Activated naive CD4-positive, alpha-beta T cell treated with anti-CD3 and anti-CD28 coated beads for 36 hours (primary cell): Measurements from ENCODE around the gene FBXO3. TPM values are rescaled to one million over a fixed set of nuclear protein-coding genes. Genes with fewer than 3 reads are reported as not detected.
"Not testable (repeated sequence)": the region's sequence is repeated elsewhere in the genome, so short reads cannot be mapped to it uniquely, and the experiment has no call there.

Experiments used
- CTCF ChIA-PET: fragments of 350-600 bp; sonication (Branson Sonifier 250); formaldehyde crosslinking; loops from one replicate; lab custom pipeline; 2021; ENCODE audit warnings: antibody characterized with exemption; lab: Charles Lee
- DNase-seq: peaks from one replicate; pipeline ENCODE4 v3.0.0-alpha.2; 2020
- H3K27ac Mint-ChIP-seq: one replicate; pipeline ENCODE4 v1.8.0; 2021; ENCODE audit warnings: mild to moderate bottlenecking, mixed read lengths
- H3K27me3 Mint-ChIP-seq: one replicate; pipeline ENCODE4 v1.8.0; 2021; ENCODE audit warnings: low read depth, mixed read lengths
- H3K36me3 Mint-ChIP-seq: one replicate; pipeline ENCODE4 v1.8.0; 2021; ENCODE audit warnings: low read depth, mixed read lengths
- H3K4me1 Mint-ChIP-seq: one replicate; pipeline ENCODE4 v1.8.0; 2021; ENCODE audit warnings: low read depth, mixed read lengths
- H3K4me3 Mint-ChIP-seq: one replicate; pipeline ENCODE4 v1.8.0; 2021; ENCODE audit warnings: mild to moderate bottlenecking, moderate library complexity, mixed read lengths
- H3K9me3 Mint-ChIP-seq: one replicate; pipeline ENCODE4 v1.8.0; 2021; ENCODE audit warnings: mixed read lengths
- intact Hi-C: fragments of 100-400 bp; cut with micrococcal nuclease; formaldehyde crosslinking; loops from one replicate; pipeline ENCODE4 v1.15.1; 2023
- total RNA-seq, 2 experiments: library from RNA; stranded (reverse); gene quantifications; one replicate each; pipeline ENCODE4 v1.2.3, GENCODE V29; 2021

FBXO3 gene
- total RNA-seq, 2 experiments from 2014 or later: 12.2 to 12.9 TPM

DNA sequence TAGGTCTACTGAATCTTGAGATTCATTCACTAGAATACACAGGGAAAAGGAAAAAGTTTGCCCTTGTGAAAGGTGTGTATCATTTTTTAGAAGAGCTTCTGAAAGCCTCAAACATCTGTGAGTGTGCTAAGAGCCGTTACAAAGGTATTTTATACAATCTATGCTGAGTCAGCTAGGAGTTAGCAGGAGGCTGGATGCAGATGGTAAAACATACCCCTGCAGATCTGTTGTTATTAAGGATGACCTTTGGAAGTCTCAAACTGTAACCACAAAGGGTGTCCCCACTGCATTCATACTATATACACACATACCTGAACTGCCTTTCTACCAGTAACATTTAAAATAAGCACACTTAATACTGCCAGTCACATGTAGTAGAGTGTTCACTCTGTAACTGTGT, 65.3 kb downstream of the FBXO3 start:
- H3K4me1 Mint-ChIP-seq: peaks cover 4% of the 10 kb centered on the region
- intact Hi-C loops: loop anchor here (10.0 kb wide), 1 partner anchor 346 kb away; the partner anchor contains the start of gene CAPRIN1
- CTCF ChIA-PET: interaction anchor here (0.6 to 1.7 kb wide), 3 partner anchors 22 to 33 kb away, joined by 3 to 4 read pairs (median 3); no protein-coding TSS in a partner anchor
- no peak for DNase-seq
- H3K9me3 Mint-ChIP-seq: no peaks in the 10 kb centered on the region
- no peak overlapping the region for H3K27ac Mint-ChIP-seq
- peaks cover 16% of the 10 kb centered on the region for H3K36me3 Mint-ChIP-seq
- no peaks in the 10 kb centered on the region for H3K27me3 Mint-ChIP-seq
- no peak overlapping the region for H3K4me3 Mint-ChIP-seq

- intact Hi-C loops: loop anchor here (10.0 kb wide), 1 partner anchor 347 kb away; the partner anchor contains the start of gene CAPRIN1
Measured at GRCh38 chr11:33707831-33708230, 66.5 kb downstream of the FBXO3 start.

GRCh38 chr11:33706966-33707365, 67.4 kb downstream of the FBXO3 start:
- intact Hi-C loops: loop anchor here (10.0 kb wide), 1 partner anchor 348 kb away; the partner anchor contains the start of gene CAPRIN1
- no peak for DNase-seq
- Mint-ChIP-seq H3K27me3 (no peaks in the 10 kb centered on the region), H3K27ac (no peak overlapping the region), H3K4me3 (no peak overlapping the region), H3K9me3 (no peaks in the 10 kb centered on the region), H3K36me3 (peaks cover 16% of the 10 kb centered on the region), H3K4me1 (peaks cover 4% of the 10 kb centered on the region)
- CTCF ChIA-PET: interaction anchor here (0.6 to 2.2 kb wide), 3 partner anchors 9 to 64 kb away, joined by 3 to 10 read pairs (median 5); no protein-coding TSS in a partner anchor

More at GRCh38 chr11:33707831-33708230, 66.5 kb downstream of the FBXO3 start:
- peaks cover 16% of the 10 kb centered on the region for H3K36me3 Mint-ChIP-seq
- not testable (repeated sequence) for H3K4me1 Mint-ChIP-seq, H3K27me3 Mint-ChIP-seq, H3K27ac Mint-ChIP-seq, H3K9me3 Mint-ChIP-seq, H3K4me3 Mint-ChIP-seq, DNase-seq
- CTCF ChIA-PET: interaction anchor here (1.4 to 2.2 kb wide), 3 partner anchors 8 to 35 kb away, joined by 3 to 10 read pairs (median 4); no protein-coding TSS in a partner anchor

DNA sequence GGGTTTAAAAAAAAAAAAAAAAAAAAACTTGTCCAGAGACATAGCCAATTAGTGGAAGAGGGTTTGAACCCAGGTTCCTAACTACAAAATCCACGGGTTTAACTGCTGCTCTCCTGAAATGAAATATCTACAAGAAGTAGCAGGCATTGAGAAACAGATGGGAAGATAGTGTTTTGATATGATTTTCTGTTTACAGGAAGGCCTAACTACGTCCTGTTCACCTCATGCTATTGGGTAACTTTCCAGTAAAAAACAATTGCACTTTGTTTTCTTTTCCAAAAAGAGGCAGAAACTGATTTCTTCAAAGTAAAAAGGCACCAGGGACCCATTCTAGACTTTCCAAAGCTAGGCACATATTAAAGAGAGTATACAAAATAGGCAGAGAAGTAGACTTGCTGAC, 67.8 kb downstream of the FBXO3 start:
- CTCF ChIA-PET: interaction anchor here (0.6 to 2.2 kb wide), 3 partner anchors 10 to 65 kb away, joined by 3 to 10 read pairs (median 5); no protein-coding TSS in a partner anchor
- Mint-ChIP-seq H3K27ac (no peak overlapping the region), H3K36me3 (peaks cover 16% of the 10 kb centered on the region), H3K4me1 (peaks cover 4% of the 10 kb centered on the region), H3K9me3 (no peaks in the 10 kb centered on the region), H3K4me3 (no peak overlapping the region), H3K27me3 (no peaks in the 10 kb centered on the region)
- intact Hi-C loops: loop anchor here (10.0 kb wide), 1 partner anchor 348 kb away; the partner anchor contains the start of gene CAPRIN1
- no peak for DNase-seq

DNA sequence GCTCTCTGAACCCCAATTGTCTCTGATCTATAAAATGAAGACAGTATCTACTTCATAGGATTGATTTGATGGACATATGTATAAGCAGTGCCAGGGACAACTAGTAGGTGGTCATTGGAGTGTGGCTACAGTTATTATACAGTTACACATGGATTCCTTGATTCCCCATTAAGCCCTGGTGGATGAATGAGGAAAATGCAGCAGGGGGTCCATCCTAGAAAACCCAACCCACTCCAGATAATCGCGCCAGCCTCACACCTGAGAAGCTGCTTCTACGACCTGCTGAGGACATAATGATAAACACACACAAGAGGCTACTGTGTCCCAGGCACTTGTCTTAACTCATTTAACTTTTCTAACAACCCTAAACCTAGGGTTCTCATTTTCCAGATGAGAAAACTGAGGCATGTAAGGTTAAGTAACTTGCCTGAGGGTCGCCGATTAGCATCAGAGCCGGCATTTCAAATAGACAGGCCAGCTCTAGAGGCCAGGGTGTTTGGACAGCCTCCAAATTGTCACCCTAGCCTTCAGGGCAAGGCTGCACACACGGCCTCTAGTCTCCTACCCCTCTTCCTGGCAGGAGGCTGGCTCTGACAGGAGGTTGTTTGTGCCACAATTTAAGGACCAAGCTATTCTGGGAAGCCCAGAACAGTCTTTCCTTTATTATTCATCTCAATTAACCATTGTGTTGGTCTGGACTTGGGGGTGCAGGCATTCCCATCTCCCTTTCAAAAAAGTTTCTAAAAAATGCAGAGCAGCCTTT, 69.9 kb downstream of the FBXO3 start:
- Mint-ChIP-seq H3K4me3 (no peak overlapping the region), H3K27me3 (peaks cover 4% of the 10 kb centered on the region), H3K4me1 (peaks cover 11% of the 10 kb centered on the region), H3K27ac (no peak overlapping the region), H3K36me3 (peaks cover 6% of the 10 kb centered on the region), H3K9me3 (no peaks in the 10 kb centered on the region)
- DNase-seq: no peak
- intact Hi-C loops: loop anchor here (10.0 kb wide), 1 partner anchor 350 kb away; the partner anchor contains the start of gene CAPRIN1
- CTCF ChIA-PET: interaction anchor here (0.6 kb wide), 1 partner anchor 41 kb away, joined by 3 read pairs; no protein-coding TSS in a partner anchor

GRCh38 chr11:33703788-33704187, 70.5 kb downstream of the FBXO3 start:
- intact Hi-C loops: loop anchor here (10.0 kb wide), 1 partner anchor 351 kb away; the partner anchor contains the start of gene CAPRIN1
- Mint-ChIP-seq H3K36me3 (no peaks in the 10 kb centered on the region), H3K9me3 (no peaks in the 10 kb centered on the region), H3K4me3 (no peak overlapping the region), H3K4me1 (peaks cover 11% of the 10 kb centered on the region), H3K27ac (no peak overlapping the region), H3K27me3 (peaks cover 4% of the 10 kb centered on the region)
- DNase-seq: no peak
- CTCF ChIA-PET: interaction anchor here (0.6 kb wide), 1 partner anchor 41 kb away, joined by 3 read pairs; no protein-coding TSS in a partner anchor

GRCh38 chr11:33703234-33703633, 71.1 kb downstream of the FBXO3 start:
- intact Hi-C loops: loop anchor here (10.0 kb wide), 1 partner anchor 352 kb away; the partner anchor contains the start of gene CAPRIN1
- no peaks in the 10 kb centered on the region for H3K36me3 Mint-ChIP-seq
- no peaks in the 10 kb centered on the region for H3K9me3 Mint-ChIP-seq
- DNase-seq: no peak
- H3K4me1 Mint-ChIP-seq: peaks cover 11% of the 10 kb centered on the region
- no peak overlapping the region for H3K4me3 Mint-ChIP-seq
- peaks cover 4% of the 10 kb centered on the region for H3K27me3 Mint-ChIP-seq
- CTCF ChIA-PET: interaction anchor here (1.2 kb wide), 2 partner anchors 34 to 39 kb away, joined by 3 read pairs; no protein-coding TSS in a partner anchor
- no peak overlapping the region for H3K27ac Mint-ChIP-seq

DNA sequence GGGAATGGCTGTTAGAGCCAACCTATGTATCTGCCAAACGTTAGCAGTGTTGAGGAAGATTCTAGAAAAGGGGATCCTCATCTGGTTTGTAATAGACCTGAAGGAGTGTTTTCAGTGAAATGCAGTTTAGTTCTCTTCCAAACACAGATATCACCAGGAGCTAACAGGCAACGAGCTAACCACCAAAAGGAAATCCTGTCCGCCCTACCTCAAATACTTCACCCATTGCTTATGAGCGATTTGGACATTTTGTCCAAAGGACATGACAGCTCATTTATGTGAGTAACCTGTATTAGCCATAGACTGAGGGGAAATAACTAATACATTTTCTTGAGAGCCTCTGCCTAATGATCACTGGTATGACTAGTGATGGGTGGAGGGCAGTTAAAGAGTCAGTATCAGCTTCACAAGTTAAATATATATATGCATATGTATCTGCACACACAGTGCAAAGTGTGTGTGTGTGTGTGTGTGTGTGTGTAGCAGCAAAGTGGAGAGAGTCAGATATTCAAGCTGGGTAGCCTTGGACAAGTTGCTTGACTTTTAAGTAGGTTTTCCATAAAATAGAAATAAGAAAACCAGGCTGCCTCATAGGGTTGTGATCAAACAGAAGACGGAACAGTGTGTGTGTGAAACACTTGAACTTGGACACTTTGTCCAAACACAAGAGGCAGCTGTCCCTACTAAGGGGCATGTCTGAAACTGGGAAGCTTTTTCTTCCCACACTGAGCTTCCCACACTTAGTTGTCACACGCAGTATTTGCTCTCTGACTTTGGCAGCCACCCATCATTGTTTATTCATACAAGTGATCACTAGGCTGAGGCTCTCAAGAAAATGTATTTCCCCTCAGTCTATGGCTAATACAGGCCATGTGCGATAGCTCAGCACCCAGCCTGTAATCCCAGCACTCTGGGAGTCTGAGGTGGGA, 72.8 kb downstream of the FBXO3 start:
- DNase-seq: no peak
- intact Hi-C loops: loop anchor here (2.0 to 10.0 kb wide), 3 partner anchors 191 to 1119 kb away; partner anchors contain the start of genes CAPRIN1, EIF3M and LMO2
- CTCF ChIA-PET: interaction anchor here (0.6 to 1.3 kb wide), 2 partner anchors 13 to 14 kb away, joined by 3 to 10 read pairs; no protein-coding TSS in a partner anchor
- Mint-ChIP-seq H3K4me1 (peaks cover 9% of the 10 kb centered on the region), H3K27me3 (peaks cover 4% of the 10 kb centered on the region), H3K9me3 (no peaks in the 10 kb centered on the region), H3K27ac (no peak overlapping the region), H3K4me3 (peak overlapping the region; percentile 85), H3K36me3 (no peaks in the 10 kb centered on the region)

DNA sequence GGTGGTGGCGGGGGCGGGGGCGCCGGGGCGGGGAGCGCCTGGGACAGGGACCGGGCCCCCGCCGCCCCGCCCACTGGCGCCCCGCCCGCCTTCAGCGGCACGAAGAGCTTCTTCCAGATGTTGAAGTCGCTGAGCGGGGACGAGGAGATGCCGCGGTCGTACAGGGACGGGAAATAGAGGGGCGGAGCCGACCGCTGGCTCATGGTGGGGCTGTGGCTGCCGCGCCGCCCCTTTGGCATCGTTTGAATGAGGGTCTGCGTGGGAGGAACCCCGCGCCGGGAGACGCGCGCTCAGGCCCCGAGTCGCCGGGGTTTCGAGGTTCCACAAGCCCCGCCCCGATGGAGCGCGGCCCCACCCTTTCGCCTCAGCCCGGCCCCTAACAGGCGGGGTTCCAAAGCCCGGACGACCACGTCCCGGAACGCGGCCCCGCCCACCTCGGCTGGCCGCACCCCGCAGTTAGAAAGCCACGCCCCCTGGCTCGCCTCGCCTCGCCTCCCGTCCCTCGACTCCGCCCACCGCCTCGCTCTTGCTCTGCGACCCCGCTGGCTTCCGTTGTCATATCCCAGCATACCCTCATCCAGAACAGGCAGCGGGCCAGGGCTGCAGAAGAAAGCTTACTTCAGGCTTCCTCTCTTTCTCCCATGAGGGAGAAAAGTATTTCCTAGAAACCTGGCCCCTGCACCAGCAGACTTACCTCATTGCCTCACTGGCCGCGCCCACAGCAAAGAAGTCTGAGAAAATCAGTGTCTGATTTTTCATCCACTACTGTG, 73.6 kb downstream of the FBXO3 start, which contains the start of gene C11orf91:
Gene C11orf91 (minus strand): TSS at position 325 of the 770 bp plus-strand sequence. CDS start 86 bp downstream, at position 239.
- Mint-ChIP-seq H3K27me3 (peaks cover 8% of the 10 kb centered on the region), H3K9me3 (no peaks in the 10 kb centered on the region), H3K27ac (peak within 1 kb of the TSS; percentile 61), H3K4me1 (peaks cover 7% of the 10 kb centered on the region), H3K36me3 (no peaks in the 10 kb centered on the region), H3K4me3 (peak within 1 kb of the TSS; percentile 85)
- DNase-seq: peak; percentile 94
- intact Hi-C loops: loop anchor here (1.0 to 10.0 kb wide), 6 partner anchors 36 to 1118 kb away; partner anchors contain the start of genes CAPRIN1, CD59, EIF3M and FBXO3
- CTCF ChIA-PET: interaction anchor here (0.9 to 1.3 kb wide), 2 partner anchors 8 to 15 kb away, joined by 3 to 10 read pairs; no protein-coding TSS in a partner anchor

DNA sequence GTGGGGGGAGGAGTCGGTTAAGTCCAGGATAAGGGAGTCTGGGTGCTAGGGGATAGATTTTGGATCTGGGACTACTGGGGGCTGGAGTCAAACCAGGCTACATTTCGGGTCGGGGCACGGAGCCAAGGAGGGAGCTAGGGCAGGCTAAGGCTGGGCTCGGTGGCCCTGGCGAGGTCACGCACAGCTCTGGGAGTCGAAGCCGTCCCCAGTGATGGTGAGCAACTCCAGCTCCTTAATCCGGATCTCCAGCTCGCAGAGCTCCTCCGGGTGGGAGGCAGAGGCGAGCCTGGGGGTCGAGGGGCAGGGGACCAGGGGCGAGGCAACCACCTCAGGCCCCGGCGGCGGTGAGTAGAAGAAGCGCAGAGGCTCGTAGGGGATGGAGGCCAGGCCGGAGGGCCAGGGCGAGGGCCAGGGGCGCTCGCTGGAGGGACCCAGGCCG, 74.2 kb downstream of the FBXO3 start:
- Mint-ChIP-seq H3K27ac (peak overlapping the region; percentile 43), H3K27me3 (peaks cover 8% of the 10 kb centered on the region), H3K4me3 (peak overlapping the region; percentile 85), H3K36me3 (no peaks in the 10 kb centered on the region), H3K4me1 (peaks cover 7% of the 10 kb centered on the region), H3K9me3 (no peaks in the 10 kb centered on the region)
- DNase-seq: no peak
- intact Hi-C loops: loop anchor here (1.0 to 10.0 kb wide), 6 partner anchors 36 to 1117 kb away; partner anchors contain the start of genes CAPRIN1, CD59, EIF3M and FBXO3
- CTCF ChIA-PET: interaction anchor here (0.6 to 0.9 kb wide), 2 partner anchors 8 to 287 kb away, joined by 3 to 5 read pairs; no protein-coding TSS in a partner anchor
